ENCODE measurements around the gene OR2T3.
"Not testable (repeated sequence)": the region's sequence is repeated elsewhere in the genome, so short reads cannot be mapped to it uniquely, and the experiment has no call there.

The OR2T3 gene, protein sequence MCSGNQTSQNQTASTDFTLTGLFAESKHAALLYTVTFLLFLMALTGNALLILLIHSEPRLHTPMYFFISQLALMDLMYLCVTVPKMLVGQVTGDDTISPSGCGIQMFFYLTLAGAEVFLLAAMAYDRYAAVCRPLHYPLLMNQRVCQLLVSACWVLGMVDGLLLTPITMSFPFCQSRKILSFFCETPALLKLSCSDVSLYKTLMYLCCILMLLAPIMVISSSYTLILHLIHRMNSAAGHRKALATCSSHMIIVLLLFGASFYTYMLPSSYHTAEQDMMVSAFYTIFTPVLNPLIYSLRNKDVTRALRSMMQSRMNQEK

DNA sequence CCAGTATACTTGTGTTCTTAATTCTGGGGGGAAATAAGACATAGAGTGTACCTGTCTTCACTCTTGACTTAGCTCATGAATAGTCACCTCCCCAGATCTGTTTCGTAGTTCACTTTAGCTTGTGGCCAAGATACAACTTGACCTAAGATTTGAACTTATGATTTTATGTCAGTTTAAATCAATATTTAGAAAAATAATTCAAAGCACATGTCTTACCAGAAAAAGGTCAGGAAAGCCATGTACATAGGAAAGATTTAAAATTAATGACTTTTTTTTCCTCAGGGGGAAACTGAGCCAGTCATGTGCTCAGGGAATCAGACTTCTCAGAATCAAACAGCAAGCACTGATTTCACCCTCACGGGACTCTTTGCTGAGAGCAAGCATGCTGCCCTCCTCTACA is at the start of gene OR2T3:
Gene OR2T3 (plus strand): TSS at position 301 of the 400 bp plus-strand sequence. CDS start 0 bp downstream, at position 301.
- DNase-seq (ENCODE audit: low spot score) = not testable (repeated sequence)

DNA sequence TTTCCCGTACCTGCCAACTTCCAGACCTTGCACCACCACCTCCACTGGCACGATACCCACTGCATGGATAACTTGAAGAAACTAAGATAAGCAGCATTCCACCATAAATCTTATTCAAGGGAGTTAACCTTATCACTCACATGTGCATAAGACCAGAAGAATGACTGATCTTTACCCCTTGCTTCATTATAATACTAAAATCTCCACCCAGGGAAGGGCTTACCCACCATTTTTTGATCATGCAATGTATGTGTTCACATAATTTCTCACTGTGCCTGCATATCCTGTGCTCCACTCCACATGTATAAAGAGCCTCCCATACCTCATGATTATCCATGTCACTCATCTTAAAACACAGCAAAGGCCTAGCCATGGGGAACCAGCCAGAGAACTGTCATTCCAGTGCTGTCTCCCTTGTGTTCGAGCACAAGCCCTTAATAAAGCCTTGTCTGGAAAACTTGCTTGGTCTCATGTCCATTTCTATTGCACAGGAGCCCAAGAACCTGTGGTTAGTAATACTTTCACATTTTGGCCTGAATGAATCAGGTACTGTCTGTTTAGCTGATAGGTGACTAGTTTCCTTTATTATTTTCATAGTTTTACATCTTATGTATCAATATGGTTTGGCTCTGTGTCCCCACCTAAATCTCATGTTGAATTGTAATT is 45.5 kb upstream of the OR2T3 start:
- not testable (repeated sequence) for DNase-seq (ENCODE audit: low spot score)

DNA sequence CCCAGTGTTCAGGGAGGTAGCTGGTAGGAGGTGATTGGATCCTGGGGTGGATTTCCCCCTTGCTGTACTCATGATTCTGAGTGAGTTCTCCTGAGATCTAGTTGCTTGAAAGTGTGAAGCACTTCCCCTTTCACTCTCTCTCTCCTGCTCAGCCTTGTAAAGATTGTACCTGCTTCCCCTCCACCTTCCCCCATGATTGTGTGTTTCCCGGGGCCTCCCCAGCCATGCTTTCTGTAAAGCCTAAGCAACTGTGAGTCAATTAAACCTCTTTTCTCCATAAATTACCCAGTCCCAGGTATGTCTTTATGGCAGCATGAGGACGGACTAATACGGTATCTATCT is 45.0 kb upstream of the OR2T3 start:
- not testable (repeated sequence) for DNase-seq (ENCODE audit: low spot score)

DNA sequence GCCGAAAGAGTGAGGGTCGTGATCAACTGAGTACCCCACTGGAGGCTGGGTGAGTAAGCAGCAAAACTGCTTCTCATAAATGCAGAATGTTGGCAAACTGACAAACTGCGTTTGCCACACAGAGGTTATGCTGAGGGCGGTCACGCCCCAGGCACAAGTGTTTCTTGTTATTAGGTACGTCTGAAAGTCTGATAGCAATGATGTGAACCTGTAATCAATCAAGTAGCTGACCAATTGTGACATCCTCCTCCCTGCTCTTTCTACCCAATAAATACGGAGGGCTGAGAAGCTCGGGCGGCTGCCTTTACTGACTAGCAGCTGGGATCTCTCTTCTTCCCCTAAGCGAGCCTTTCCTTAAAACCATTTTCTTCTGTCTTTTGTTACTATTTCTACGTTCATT is 41.5 kb upstream of the OR2T3 start:
- DNase-seq (ENCODE audit: low spot score) = not testable (repeated sequence)

DNA sequence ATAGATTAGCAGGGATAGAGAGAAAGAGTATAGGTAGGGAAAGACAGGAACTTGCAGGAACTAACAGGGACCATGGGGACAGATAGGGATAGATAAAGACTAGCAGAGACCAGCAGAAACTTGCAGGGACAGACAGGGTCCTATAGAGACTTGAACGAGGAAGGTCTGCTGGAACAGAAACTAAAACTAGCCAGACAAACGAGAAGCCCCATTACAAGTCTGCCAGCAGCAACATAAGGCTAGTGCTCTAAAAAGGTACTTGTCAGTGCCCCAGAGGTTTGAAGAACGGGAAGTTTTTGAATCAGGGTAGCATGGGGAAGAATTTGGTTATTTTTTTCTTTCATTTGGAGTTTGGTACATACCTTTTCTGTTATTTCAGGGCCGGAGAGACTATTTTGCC is 41.0 kb upstream of the OR2T3 start:
- not testable (repeated sequence) for DNase-seq (ENCODE audit: low spot score)

DNA sequence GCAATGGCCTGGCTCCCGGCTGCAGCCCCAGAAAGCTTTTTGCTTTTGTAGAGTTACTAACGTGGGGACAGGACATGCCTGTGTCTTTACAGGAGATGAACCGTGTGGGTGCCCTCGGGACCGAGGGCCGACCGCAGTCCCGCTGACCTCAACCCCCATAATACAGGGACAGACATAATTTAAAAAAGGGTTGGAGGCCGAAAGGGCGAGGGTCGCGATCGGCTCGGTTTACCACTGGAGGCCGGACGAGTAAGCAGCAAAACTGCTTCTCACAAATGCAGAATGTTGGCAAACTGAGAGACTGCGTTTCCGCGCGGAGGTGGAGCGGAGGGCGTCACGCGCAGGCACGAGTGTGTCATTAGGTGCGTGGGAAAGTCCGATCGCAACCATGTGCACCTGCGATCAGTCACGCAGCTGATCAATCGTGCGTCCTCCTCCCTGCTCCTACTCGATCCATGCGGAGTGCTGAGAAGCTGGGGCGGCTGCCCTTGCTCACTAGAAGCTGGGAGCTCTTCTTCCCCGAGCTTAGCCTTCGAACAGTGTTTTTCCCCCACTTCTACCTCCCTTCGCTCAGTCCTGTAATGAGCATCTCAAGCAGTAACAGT is 39.2 kb upstream of the OR2T3 start:
- not testable (repeated sequence) for DNase-seq (ENCODE audit: low spot score)

DNA sequence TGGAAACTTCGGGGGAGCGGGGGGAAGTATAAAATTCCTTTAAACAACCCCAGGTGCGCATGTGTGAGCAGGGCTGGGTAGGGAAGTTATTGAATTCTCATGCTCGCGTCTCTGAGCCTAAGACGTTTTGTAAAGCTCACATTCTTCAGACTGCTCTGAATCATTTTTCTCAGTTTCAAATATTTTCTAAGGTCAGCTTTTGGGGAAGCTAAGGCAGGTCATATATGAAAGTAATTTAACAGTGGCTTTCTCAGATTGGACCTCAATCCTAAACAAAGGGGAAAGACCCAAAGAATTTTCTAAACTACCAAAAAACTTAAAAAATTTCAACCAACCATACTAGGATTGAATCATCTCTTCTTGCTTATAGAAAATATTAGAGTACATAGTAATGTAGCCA is 38.2 kb upstream of the OR2T3 start:
- DNase-seq (ENCODE audit: low spot score) = not testable (repeated sequence)

DNA sequence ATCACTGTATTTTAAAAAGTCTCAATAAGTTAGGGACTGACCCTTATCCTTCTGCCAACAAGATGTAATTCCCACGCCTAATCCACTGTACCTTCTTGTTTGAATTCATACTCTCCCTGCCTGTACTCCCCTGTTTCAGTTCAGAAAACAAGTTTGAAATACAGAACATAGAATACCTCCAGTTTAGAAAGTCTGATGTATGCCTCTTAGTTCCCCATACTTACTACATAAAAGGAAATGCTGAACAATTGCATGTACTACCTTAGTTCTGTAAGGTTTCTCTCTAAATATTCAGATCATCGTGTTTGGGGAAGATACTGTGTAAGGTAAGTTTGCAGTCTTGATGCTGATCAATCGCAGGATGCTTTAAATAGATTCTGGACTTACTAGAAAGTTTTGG is 36.8 kb upstream of the OR2T3 start:
- not testable (repeated sequence) for DNase-seq (ENCODE audit: low spot score)

DNA sequence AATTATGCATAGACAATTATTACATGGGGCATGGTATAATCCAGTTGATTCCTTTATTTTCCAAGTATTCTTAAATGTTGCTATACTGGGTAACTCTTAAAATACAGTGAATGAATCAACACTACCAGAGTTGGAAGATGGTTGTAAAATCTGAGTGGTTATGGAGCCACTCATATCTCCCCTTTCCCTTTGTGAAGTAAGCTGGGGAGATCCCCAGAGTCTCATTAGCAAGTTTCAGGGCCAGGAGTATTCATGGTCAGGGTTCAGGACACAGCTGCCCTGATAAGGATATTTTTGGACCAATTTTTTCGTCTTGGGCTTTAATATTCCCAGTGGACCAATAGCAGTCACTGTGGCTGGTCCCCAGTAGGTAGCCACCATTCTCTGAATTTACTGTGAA is 34.5 kb upstream of the OR2T3 start:
- not testable (repeated sequence) for DNase-seq (ENCODE audit: low spot score)

DNA sequence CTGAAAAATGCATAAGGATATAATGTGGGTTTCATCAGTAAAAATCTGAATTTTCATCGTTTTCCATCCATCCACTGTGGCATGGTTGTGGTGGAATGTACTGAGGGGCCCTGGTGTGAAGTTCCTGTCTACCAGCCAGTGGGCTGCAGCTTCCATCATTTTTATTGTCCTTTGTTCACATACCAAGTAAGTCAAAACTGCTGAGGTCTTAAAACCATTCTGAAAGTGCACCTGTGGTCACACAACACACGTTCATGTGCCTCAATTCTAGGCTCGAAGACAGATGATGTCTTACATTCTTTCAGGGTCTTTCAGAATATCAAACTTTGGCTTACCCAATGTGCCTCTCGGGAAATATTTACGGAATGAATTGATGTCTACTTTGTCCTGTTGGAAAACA is 33.9 kb upstream of the OR2T3 start:
- DNase-seq (ENCODE audit: low spot score) = not testable (repeated sequence)

DNA sequence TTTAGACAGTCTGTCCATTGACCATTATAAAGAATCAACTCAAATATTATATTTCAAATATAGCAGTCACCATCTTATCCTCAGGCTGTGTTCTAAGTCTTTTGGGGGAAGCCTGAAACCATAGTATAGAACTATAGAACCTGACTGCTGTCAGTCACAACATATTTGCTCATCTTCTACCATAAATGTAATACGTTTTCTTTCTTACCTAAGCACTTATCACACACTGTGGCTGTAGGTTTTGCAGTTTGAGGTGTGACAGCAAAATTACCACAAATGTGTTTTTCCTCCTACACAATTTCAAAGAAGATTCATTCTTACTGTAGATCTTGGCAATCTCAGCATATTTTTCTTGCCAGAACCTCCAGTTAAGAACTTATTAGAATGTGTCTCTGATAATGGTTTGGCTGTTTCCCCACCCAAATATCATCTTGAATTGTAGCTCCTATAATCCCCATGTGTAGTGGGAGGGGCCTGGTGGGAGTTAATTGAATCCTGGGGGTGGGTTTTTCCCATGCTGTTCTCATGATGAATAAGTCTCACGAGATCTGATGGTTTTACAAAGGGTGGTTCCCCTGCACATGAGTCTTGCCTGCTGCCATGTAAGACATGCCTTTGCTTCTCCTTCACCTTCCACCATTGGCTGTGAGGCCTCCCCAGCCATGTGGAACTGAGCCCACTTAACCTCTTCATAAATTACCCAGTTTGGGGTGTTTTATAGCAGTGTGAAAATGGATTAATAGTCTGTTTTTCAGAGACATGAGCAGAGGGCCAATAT is 30.5 kb upstream of the OR2T3 start:
- not testable (repeated sequence) for DNase-seq (ENCODE audit: low spot score)

DNA sequence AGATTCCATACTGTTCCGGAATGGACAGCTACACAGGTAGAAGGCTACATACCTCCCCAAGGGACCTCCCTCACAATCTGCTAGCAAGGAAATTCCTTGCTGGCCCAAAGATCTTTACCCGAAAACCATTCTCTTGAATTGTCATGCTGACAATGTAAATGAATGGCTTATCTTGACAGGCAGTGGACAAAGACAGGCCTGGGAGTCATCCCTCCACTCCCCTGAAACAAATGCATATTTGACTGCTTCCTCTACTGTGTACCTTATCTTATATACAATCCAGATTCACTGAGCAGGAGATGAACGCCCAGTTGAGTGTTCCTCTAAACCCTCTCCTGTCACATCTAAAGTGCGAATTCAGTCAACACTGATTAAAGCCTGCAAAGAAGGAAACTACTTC is 28.5 kb upstream of the OR2T3 start:
- DNase-seq (ENCODE audit: low spot score) = not testable (repeated sequence)

DNA sequence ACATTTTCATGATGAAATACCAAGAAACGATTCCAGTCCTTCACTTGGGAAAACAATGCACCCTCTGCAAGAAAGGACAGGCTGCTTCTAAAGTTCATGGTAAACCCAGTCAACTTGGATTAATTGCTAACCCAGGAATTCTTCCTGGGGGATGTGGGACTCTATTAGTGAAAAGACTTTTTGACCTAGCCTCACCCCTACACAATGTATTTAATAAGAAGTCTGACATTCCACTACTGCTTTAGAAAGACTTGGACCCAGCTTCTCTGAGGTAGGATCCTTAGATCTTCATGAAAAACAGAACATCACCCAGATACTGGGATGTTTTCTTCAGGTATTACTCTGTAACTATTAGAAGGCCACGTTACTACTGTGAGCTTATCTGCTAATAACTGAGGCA is 27.8 kb upstream of the OR2T3 start, which contains the start of gene OR2T2:
Gene OR2T2 (plus strand): TSS at position 239 of the 400 bp plus-strand sequence. CDS start 7,161 bp downstream, outside the sequence.
- DNase-seq (ENCODE audit: low spot score) = not testable (repeated sequence)

DNA sequence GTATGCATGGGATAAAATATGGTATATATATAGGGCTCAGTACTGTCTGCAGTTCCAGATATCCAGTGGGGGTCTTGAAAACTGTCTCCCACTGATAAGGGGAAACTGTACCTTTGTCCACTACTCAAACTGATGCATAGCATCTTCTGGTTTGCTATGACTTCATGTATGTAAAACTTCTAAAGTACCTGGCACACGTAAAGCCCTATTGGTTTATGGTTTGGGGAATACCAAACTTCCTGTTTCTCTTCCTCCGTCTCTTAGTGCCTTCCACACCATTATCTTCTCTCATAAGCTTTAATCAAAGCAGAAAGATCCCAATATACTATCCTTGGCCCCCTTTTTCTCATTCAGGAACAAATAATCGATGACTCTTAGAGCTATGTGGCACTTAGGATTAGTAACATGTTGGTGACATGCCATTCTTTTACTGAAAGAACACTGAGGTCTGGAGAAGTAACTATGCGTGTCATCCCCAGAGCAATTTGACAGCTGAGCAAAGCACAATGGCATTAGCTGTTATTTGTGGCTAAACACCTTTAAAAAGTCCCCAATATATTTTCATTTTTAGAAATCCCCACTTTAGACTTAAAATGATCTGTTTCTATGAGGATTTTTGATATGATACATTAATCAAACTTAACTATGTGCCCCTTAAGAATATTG is 24.6 kb upstream of the OR2T3 start:
- not testable (repeated sequence) for DNase-seq (ENCODE audit: low spot score)

DNA sequence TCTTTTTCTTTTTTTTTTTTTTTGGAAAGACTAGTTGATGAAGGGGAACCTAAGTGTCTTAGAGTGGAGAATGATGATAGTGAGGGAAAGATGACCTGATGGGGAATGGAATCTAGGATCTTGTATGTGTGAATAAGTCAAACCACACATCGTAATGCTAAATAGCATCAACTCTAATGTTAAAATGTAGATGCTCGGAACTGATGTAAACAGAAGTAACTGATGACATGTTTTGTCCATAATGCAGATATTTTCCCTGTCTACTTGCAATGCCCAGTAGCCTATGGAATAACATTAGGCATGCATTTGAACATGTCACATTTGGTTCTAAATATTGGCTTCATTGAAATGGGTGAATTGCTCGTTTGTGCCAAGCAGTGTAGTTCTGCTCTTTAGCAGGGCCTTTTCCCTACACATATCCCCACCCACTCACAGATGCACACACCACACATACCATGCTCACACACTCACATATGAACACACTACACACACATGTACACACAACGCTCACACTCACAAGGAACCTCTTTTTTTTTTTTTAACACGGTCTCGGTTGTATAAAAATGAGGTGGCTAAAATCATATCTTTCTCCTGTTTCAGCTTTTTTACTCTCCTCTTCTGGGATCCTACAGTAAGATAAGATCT is 23.2 kb upstream of the OR2T3 start:
- not testable (repeated sequence) for DNase-seq (ENCODE audit: low spot score)

DNA sequence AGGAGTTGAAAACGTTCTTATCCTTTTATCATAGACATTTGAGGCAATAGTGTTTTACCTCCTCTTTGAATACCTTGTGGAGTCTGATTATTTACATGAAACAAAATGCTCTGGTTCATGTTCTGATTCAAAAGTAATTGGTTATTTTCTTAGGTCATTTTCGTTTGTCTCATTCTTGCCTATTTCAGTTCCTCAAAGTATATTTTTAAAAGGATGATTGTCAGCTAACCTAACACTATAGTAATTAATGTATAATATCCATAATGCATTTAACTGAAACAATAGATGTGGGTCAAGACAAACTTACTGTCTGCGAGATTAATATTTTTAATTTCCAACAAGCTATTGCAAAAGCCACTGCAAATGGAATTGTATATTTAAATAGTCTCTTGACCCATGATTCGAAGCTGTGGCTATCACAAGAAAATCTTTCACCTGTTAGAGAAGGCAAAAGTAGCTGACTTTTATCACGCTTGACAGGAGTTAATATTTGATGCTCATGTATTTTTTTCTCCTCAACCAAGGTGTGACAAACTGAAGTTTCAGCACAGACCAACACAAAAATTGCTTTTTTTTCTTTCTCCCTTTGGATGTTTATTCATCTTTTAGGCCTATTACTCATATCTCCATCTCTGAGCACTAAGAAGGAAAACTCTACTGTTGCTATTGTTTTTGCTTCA is 22.5 kb upstream of the OR2T3 start:
- not testable (repeated sequence) for DNase-seq (ENCODE audit: low spot score)

DNA sequence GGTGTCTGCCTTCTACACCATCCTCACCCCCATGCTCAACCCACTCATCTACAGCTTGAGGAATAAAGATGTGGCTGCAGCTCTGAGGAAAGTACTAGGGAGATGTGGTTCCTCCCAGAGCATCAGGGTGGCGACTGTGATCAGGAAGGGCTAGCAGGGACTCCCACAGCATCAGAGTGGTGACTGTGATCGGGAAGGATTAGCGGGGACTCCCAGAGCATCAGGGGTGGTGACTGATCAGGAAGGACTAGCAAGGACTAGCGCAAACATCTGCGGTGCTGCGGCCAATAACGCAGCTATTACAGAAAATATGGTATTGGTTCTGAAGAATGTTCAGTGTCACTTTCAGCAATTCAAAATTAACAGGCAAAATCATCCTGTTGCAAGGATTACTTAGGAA is 19.5 kb upstream of the OR2T3 start:
- DNase-seq (ENCODE audit: low spot score) = not testable (repeated sequence)

DNA sequence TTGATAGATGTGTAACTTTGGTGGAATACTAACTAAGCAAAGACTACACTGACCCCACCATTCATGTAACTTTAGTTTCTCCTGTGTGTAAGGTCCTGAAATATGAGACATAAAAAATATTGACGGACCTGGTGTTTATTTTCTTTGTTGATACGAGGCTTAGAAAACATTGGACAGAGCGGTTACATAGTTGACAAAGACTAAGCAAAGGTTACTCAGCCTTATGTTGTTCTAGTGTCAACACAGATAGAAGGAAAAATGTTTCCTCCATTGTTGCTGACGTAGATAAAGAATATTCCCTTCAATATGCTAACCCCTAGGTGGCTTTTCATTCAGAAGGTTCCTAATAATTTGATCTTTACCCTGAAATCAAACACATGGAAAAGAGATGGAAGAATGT is 18.1 kb upstream of the OR2T3 start:
- not testable (repeated sequence) for DNase-seq (ENCODE audit: low spot score)

DNA sequence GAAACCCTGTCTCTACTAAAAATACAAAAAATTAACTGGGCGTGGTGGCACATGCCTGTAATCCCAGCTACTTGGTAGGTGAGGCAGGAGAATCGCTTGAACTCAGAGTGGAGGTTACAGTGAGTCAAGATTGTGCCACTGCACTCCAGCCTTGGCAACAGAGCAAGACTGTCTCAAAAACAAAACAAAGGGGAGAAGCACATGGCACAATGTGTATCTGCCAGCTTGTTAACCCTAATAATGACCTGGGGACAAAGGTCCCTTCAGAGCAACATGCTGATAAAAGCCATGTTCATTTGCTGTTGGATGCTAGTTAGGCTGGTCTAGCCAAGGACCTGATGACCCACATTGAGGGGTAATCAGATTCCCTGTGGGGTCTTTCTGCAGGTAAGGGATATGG is 16.5 kb upstream of the OR2T3 start:
- not testable (repeated sequence) for DNase-seq (ENCODE audit: low spot score)

DNA sequence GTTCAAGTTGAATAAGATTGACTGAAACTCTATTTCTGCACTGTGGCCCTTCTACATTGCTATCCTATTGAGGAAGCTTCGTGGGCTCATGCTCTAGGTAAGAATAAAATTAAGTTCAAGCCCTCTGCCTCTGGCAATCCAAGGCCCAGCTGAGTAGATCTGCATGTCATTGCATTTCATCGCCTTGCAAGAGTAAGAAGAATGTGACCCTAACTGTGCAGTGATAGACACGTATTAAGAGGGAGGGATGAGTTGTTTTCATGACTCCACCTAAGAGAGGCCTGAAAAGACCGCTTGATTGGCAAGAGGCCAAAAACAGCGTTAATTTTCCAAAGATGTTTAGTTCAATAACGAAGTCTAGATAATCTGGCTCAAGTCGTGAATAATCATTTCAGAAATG is 14.0 kb upstream of the OR2T3 start:
- DNase-seq (ENCODE audit: low spot score) = not testable (repeated sequence)

DNA sequence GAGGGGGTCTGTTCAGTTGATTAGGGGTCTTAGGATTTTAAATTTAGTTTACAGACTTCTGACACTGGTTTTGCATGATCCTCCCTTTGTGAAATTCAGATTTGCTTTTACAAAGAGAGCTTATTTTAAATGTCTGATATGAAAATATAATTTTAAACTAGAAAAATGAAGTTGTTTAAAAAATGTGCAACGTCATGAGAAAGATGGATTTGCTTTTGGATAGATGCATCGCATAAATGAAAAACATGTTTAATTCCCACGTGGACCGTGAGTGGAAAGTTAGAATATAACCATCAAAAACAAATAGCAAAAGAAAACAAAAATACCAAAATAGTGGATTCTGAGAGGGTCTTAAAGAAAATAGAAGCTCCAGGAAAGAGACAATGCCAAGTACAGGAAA is 2.0 kb upstream of the OR2T3 start:
- DNase-seq (ENCODE audit: low spot score) = no peak
